GM23338 (cell line): ENCODE measurements around the gene CD164. TPM values are rescaled to one million over a fixed set of nuclear protein-coding genes. Genes with fewer than 3 reads are reported as not detected.

ENCODE experiments used
- ATAC-seq: fragments of 200-7000 bp; cut with Tn5 transposase; 3 replicates; pipeline ENCODE4 v1.9.1; 2020
- DNase-seq: peaks from one replicate; pipeline ENCODE4 v3.0.0-alpha.2; 2015; ENCODE audit warnings: low spot score
- H2AFZ ChIP-seq: fragments of 200-600 bp; sonication (generic); 2 replicates; pipeline ENCODE4 v1.8.0; 2016; ENCODE audit warnings: antibody characterized with exemption, mild to moderate bottlenecking, moderate library complexity
- H3F3A ChIP-seq: fragments of 200-600 bp; sonication (generic); replicated peaks from 2 replicates; pipeline ENCODE4 v1.8.0; 2017; ENCODE audit warnings: antibody characterized with exemption, mixed run types, low read depth
- H3K27ac ChIP-seq: fragments of 200-600 bp; sonication (generic); 2 replicates; pipeline ENCODE4 v1.6.1; 2016; ENCODE audit warnings: low read depth
- H3K27me3 ChIP-seq: fragments of 200-600 bp; sonication (generic); 2 replicates; pipeline ENCODE4 v1.8.0; 2016; ENCODE audit warnings: mild to moderate bottlenecking, mixed run types, moderate library complexity; ENCODE audit not compliant: insufficient read depth
- H3K36me3 ChIP-seq: fragments of 200-600 bp; sonication (generic); 2 replicates; pipeline ENCODE4 v1.8.0; 2016; ENCODE audit warnings: mild to moderate bottlenecking; ENCODE audit not compliant: insufficient read depth
- H3K4me1 ChIP-seq: fragments of 200-600 bp; sonication (generic); 2 replicates; pipeline ENCODE4 v1.8.0; 2016; ENCODE audit warnings: mild to moderate bottlenecking, moderate library complexity; ENCODE audit not compliant: insufficient read depth
- H3K4me2 ChIP-seq: fragments of 200-600 bp; sonication (generic); 2 replicates; pipeline ENCODE4 v1.7.1; 2017; ENCODE audit warnings: mixed run types
- H3K4me3 ChIP-seq: fragments of 200-600 bp; sonication (generic); 2 replicates; pipeline ENCODE4 v1.6.1; 2016; ENCODE audit warnings: mixed run types
- H3K79me2 ChIP-seq: fragments of 200-600 bp; sonication (generic); replicated peaks from 2 replicates; pipeline ENCODE4 v1.8.0; 2017; ENCODE audit warnings: mild to moderate bottlenecking; ENCODE audit not compliant: insufficient read depth
- H3K9me2 ChIP-seq: fragments of 200-600 bp; sonication (generic); 2 replicates; pipeline ENCODE4 v1.8.0; 2017; ENCODE audit not compliant: insufficient read depth
- H4K20me1 ChIP-seq: fragments of 200-600 bp; sonication (generic); replicated peaks from 2 replicates; pipeline ENCODE4 v1.8.0; 2017; ENCODE audit warnings: mild to moderate bottlenecking; ENCODE audit not compliant: insufficient read depth
- H3K27ac Mint-ChIP-seq: 2 replicates; pipeline ENCODE4 v1.8.0; 2020; ENCODE audit warnings: inconsistent platforms, mild to moderate bottlenecking, moderate library complexity, mixed read lengths
- H3K27me3 Mint-ChIP-seq: 3 replicates; pipeline ENCODE4 v1.8.0; 2022; ENCODE audit warnings: low read depth, mild to moderate bottlenecking, moderate library complexity, mixed read lengths, inconsistent platforms; ENCODE audit not compliant: insufficient read depth, poor library complexity
- H3K36me3 Mint-ChIP-seq: 3 replicates; pipeline ENCODE4 v1.8.0; 2021; ENCODE audit warnings: low read depth, mild to moderate bottlenecking, inconsistent platforms, moderate library complexity, mixed read lengths
- H3K4me1 Mint-ChIP-seq: 3 replicates; pipeline ENCODE4 v1.8.0; 2020; ENCODE audit warnings: mild to moderate bottlenecking, inconsistent platforms, mixed read lengths
- H3K4me3 Mint-ChIP-seq: 3 replicates; pipeline ENCODE4 v1.8.0; 2021; ENCODE audit warnings: moderate library complexity, mild to moderate bottlenecking, inconsistent platforms, mixed read lengths
- H3K9me3 Mint-ChIP-seq: 3 replicates; pipeline ENCODE4 v1.8.0; 2020; ENCODE audit warnings: moderate library complexity, mild to moderate bottlenecking, inconsistent platforms, mixed read lengths
- CREB1 ChIP-seq: fragments of 250-450 bp; sonication (Bioruptor Pico); IDR thresholded peaks from 2 replicates; pipeline ENCODE4 v1.5.0; 2020; ENCODE audit warnings: low read depth, mild to moderate bottlenecking, moderate library complexity
- CTCF ChIP-seq, 2 experiments: fragments of 200-600 bp in 1 of 2; sonication (generic) in 1 of 2; conservative IDR thresholded peaks; 2 replicates each; pipeline versions ENCODE4 v1.5.1 to v1.6.1; 2016 to 2017; ENCODE audit warnings: antibody characterized with exemption in 2 of 2, low read depth in 2 of 2, mild to moderate bottlenecking in 2 of 2, moderate library complexity in 1 of 2
- ETS1 ChIP-seq: IDR thresholded peaks from 2 replicates; pipeline ENCODE4 v1.6.1; 2016; ENCODE audit warnings: antibody characterized with exemption
- EZH2 ChIP-seq: fragments of 200-600 bp; sonication (generic); IDR thresholded peaks from one replicate; pipeline ENCODE4 v1.8.0; 2017; ENCODE audit warnings: antibody characterized with exemption, mild to moderate bottlenecking, low read depth; ENCODE audit not compliant: unreplicated experiment
- EZH2phosphoT487 ChIP-seq: fragments of 200-600 bp; sonication (generic); IDR thresholded peaks from one replicate; pipeline ENCODE4 v1.8.1; 2018; ENCODE audit warnings: antibody characterized with exemption; ENCODE audit not compliant: unreplicated experiment
- JUNB ChIP-seq: IDR thresholded peaks from one replicate; pipeline ENCODE4 v1.6.1; 2016; ENCODE audit warnings: antibody characterized with exemption; ENCODE audit not compliant: unreplicated experiment
- NANOG ChIP-seq: IDR thresholded peaks from 2 replicates; pipeline ENCODE4 v1.6.1; 2016; ENCODE audit warnings: antibody characterized with exemption, borderline replicate concordance
- POLR2AphosphoS5 ChIP-seq: IDR thresholded peaks from 2 replicates; pipeline ENCODE4 v1.6.1; 2016; ENCODE audit warnings: antibody characterized with exemption, low read depth
- REST ChIP-seq: IDR thresholded peaks from one replicate; pipeline ENCODE4 v1.6.1; 2018; ENCODE audit warnings: antibody characterized with exemption; ENCODE audit not compliant: unreplicated experiment
- STAT1 ChIP-seq: IDR thresholded peaks from one replicate; pipeline ENCODE4 v1.6.1; 2016; ENCODE audit warnings: antibody characterized with exemption; ENCODE audit not compliant: unreplicated experiment
- ZNF114 ChIP-seq: fragments of 250-450 bp; sonication (Bioruptor Pico); IDR thresholded peaks from 2 replicates; pipeline ENCODE4 v1.5.0; 2020; ENCODE audit warnings: mild to moderate bottlenecking, moderate library complexity
- ZNF331 ChIP-seq: fragments of 250-450 bp; sonication (Bioruptor Pico); IDR thresholded peaks from 2 replicates; pipeline ENCODE4 v1.5.0; 2020; ENCODE audit warnings: low read depth, mild to moderate bottlenecking, moderate library complexity
- ZNF462 ChIP-seq: fragments of 250-450 bp; sonication (Bioruptor Pico); IDR thresholded peaks from 2 replicates; pipeline ENCODE4 v1.5.0; 2020; ENCODE audit warnings: mild to moderate bottlenecking, moderate library complexity
- polyA plus RNA-seq: library from polyadenylated mRNA; unstranded; fragments of >200 nt; fragmentation: Nextera tagmentation; extraction: Ambion mirVana; gene quantifications from 2 replicates; pipeline ENCODE4 v1.2.1, GENCODE V29; 2016
- total RNA-seq: library from RNA; depleted of rRNA; stranded (reverse); fragments of >200 nt; shearing (Covaris generic); gene quantifications from 2 replicates; pipeline ENCODE4 v1.2.3, GENCODE V29; 2014

The CD164 gene
- total and polyA plus RNA-seq, 2 experiments from 2014 or later, result 81.0 to 83.8 TPM

- H4K20me1 ChIP-seq, result peaks cover 17% of the 10 kb centered on the region
Observed at GRCh38 chr6:109372130-109372529, 10.1 kb downstream of the CD164 start.

More at GRCh38 chr6:109372130-109372529, 10.1 kb downstream of the CD164 start:
- Histone ChIP-seq H3K4me2 (no peak overlapping the region), H3K36me3 (peaks cover 48% of the 10 kb centered on the region), H3K9me2 (no peaks in the 10 kb centered on the region), H3K27ac (no peak overlapping the region), H3K4me3 (no peak overlapping the region), H3K4me1 (no peaks in the 10 kb centered on the region), H3K79me2 (peaks cover 22% of the 10 kb centered on the region), H3K27me3 (no peaks in the 10 kb centered on the region), H3F3A (no peaks in the 10 kb centered on the region), H2AFZ (no peak overlapping the region)
- no peak for DNase-seq
- peaks cover 3% of the 10 kb centered on the region for H3K27me3 Mint-ChIP-seq
- H3K36me3 Mint-ChIP-seq, result peaks cover 67% of the 10 kb centered on the region
- H3K4me1 Mint-ChIP-seq, result no peaks in the 10 kb centered on the region
- no peak for ATAC-seq
- no peak overlapping the region for H3K4me3 Mint-ChIP-seq
- H3K9me3 Mint-ChIP-seq, result no peaks in the 10 kb centered on the region
- TF ChIP-seq CTCF (conservative IDR thresholded peaks at IDR 0.05; ENCODE audit: low read depth in 2 of 2) (no peak), EZH2phosphoT487 (no peak), REST (no peak), POLR2AphosphoS5 (no peak), ZNF114 (no peak), CREB1 (CRISPR knock-in tag) (no peak), EZH2 (no peak), STAT1 (no peak), JUNB (no peak), ETS1 (no peak), ZNF462 (CRISPR knock-in tag) (no peak), ZNF331 (CRISPR knock-in tag) (no peak), NANOG (no peak)
- H3K27ac Mint-ChIP-seq, result no peak overlapping the region
